Psoas muscle (tissue), 8 donors: ENCODE data around the gene NFIC. TPM values are rescaled to one million over a fixed set of nuclear protein-coding genes. Genes with fewer than 3 reads are reported as not detected.

Experiments
- ATAC-seq, 4 donors: fragments of 200-7000 bp; cut with Tn5 transposase; one replicate each; pipeline ENCODE4 v1.9.1; 2020; ENCODE audit warnings: moderate library complexity in 3 of 4, mild to moderate bottlenecking in 2 of 4
- DNase-seq, 2 donors: peaks; one replicate each; pipeline ENCODE4 v3.0.0-alpha.2; 2020
- H3K27ac ChIP-seq: fragments of 200-600 bp; one replicate; pipeline ENCODE4 v1.8.0; 2022
- H3K27me3 ChIP-seq, 3 donors: fragments of 200-600 bp in 1 of 3; one replicate each; pipeline versions ENCODE4 v1.6.1 to v1.8.0; 2013 to 2022; ENCODE audit warnings: low read length in 2 of 3, mild to moderate bottlenecking in 2 of 3, moderate library complexity in 1 of 3; ENCODE audit not compliant: insufficient read depth in 3 of 3
- H3K36me3 ChIP-seq, 2 donors: fragments of 200-600 bp in 1 of 2; one replicate each; pipeline versions ENCODE4 v1.6.1 to v1.8.0; 2013 to 2022; ENCODE audit warnings: low read depth in 1 of 2, mild to moderate bottlenecking in 1 of 2, moderate library complexity in 1 of 2; ENCODE audit not compliant: insufficient read depth in 1 of 2
- H3K4me1 ChIP-seq: fragments of 200-600 bp; one replicate; pipeline ENCODE4 v1.8.0; 2022
- H3K4me3 ChIP-seq: fragments of 200-600 bp; one replicate; pipeline ENCODE4 v1.8.0; 2022; ENCODE audit warnings: mild to moderate bottlenecking
- H3K9me3 ChIP-seq: fragments of 200-600 bp; one replicate; pipeline ENCODE4 v1.8.0; 2022
- CTCF ChIP-seq: fragments of 200-600 bp; IDR thresholded peaks from one replicate; pipeline ENCODE4 v1.8.0; 2022; ENCODE audit warnings: antibody characterized with exemption
- WGBS, 3 donors: extraction: QIAGEN DNeasy Blood & Tissue Kit; methylation state at CpG; one replicate each; pipeline versions ENCODE4 v1.1.6 to v1.1.7; 2013; 5-methylcytosine and 5-hydroxymethylcytosine counted together
- intact Hi-C, 2 donors: fragments of 100-400 bp; cut with DNase I; formaldehyde crosslinking; loops; one replicate each; pipeline versions ENCODE4 v1.11.0 to v1.14.2; 2022
- polyA plus RNA-seq, 3 donors: library from polyadenylated mRNA; stranded (reverse); fragments of 200-250 nt; gene quantifications; one replicate each; pipeline ENCODE4 v1.2.3, GENCODE V29; 2013
- total RNA-seq, 4 donors: library from RNA; stranded (reverse); fragmentation: NEBNext Ultra II Directional in 2 of 4; extraction: Animal tissue kit (Norgen Biotek cat#: 25700) in 2 of 4; gene quantifications; one replicate each; pipeline versions ENCODE4 v1.2.1 to v1.2.4, GENCODE V29; 2021 to 2023
- donor health status: healthy with polysubstance abuse.
- donor health status: DM: no; HTN: no; CAD: no; lungs with moderate emphysema.
- donor health status: Bipolar disorder and iron deficiency.
- donor health status: healthy.
- donor health status: DM: yes; HTN: yes; CAD: no.
- donor health status: DM: no; HTN: no; CAD: no.
- donor health status: DM: no; HTN: no; CAD: no.
- donor health status: DM: yes; HTN: yes; CAD: no.

Gene NFIC
- total and polyA plus RNA-seq, 7 donors = 100.0 to 439 (median 270) TPM

DNA sequence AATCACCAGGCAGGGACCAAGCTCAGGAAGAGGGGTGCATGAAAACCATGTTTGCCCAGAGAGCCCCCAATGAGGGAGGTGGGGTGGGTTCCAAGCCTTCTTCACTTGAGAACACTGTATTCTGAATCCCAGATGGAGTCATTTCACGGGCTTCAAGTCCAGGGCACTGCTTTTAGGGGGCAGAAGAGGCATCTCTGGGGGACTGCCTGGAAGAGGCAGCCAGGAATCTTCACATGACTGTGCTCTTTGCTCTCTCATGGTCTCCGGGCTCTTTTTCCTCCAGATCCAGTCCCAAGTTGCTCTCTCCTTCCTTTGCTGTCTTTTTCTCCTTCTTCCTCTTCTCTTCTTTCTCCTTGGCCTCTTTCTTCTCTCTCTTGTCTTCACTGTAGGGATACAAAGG lies 108.2 kb downstream of the NFIC start:
- no peak overlapping the region for H3K27ac ChIP-seq
- 62 to 77% (median 68%) methylated on average over 2 of the region's 2 CpGs for WGBS, 3 donors
- H3K9me3 ChIP-seq = no peaks in the 10 kb centered on the region
- H3K36me3 ChIP-seq = no peaks in the 10 kb centered on the region
- H3K4me1 ChIP-seq = no peaks in the 10 kb centered on the region
- TF ChIP-seq CTCF = no peak
- DNase-seq = no peak
- no peak for ATAC-seq
- intact Hi-C loops = loop anchor here in 1 of 2 donors (5.0 kb wide), 1 partner anchor 167 kb away; no protein-coding TSS in a partner anchor
- no peak overlapping the region for H3K4me3 ChIP-seq
- peaks cover 0 to 4% (median 2%) of the 10 kb centered on the region in 3 donors for H3K27me3 ChIP-seq

- 74 to 83% (median 81%) methylated on average over 4 of the region's 4 CpGs for WGBS, 3 donors
- intact Hi-C loops = no loop called here
- no peak for TF ChIP-seq CTCF
These were observed 109.1 kb downstream of the NFIC start for GRCh38 chr19:3475449-3475848.

DNA sequence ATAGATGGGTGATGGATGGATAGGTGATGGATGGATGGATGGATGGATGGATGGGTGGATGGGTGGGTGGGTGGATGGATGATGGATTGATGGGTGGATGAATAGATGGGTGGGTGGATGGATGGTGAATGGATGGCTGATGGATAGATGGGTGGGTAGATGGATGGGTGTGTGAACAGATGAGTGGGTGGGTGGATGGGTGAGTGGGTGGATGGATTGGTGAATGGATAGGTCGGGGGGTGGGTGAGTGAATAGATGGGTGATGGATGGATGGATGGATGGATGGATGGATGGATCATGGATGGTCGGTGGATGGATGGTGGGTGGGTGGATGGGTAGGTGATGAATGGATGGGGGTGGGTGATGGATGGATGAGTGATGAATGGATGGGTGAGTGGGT lies 110.4 kb downstream of the NFIC start:
- Histone ChIP-seq H3K27me3 (peaks cover 0 to 20% (median 8%) of the 10 kb centered on the region in 3 donors), H3K36me3 (no peaks in the 10 kb centered on the region), H3K27ac (no peak overlapping the region), H3K9me3 (no peaks in the 10 kb centered on the region), H3K4me1 (no peaks in the 10 kb centered on the region), H3K4me3 (no peak overlapping the region)
- DNase-seq (no peak), ATAC-seq (no peak)
- WGBS, 3 donors = 54 to 88% (median 78%) methylated on average over 2 of the region's 2 CpGs
- TF ChIP-seq CTCF = no peak
- intact Hi-C loops = no loop called here

More at GRCh38 chr19:3475449-3475848, 109.1 kb downstream of the NFIC start:
- ATAC-seq (no peak), DNase-seq (no peak)
- Histone ChIP-seq H3K27ac (no peak overlapping the region), H3K4me1 (no peaks in the 10 kb centered on the region), H3K4me3 (no peak overlapping the region), H3K9me3 (no peaks in the 10 kb centered on the region), H3K36me3 (no peaks in the 10 kb centered on the region), H3K27me3 (peaks cover 0 to 6% (median 4%) of the 10 kb centered on the region in 3 donors)

DNA sequence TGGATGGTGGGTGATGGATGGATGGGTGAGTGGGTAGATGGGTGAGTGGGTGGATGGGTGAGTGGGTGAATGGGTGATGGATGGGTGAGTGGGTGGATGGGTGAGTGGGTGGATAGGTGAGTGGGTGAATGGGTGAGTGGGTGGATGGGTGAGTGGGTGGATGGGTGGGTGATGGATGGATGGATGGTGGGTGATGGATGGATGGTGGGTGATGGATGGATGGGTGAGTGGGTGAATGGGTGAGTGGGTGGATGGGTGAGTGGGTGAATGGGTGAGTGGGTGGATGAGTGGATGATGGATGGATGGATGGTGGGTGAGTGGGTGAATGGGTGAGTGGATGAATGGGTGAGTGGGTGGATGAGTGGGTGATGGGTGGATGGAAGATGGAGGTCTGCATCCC lies 111.1 kb downstream of the NFIC start:
- no peaks in the 10 kb centered on the region for H3K36me3 ChIP-seq
- no peak for ATAC-seq
- no peaks in the 10 kb centered on the region for H3K9me3 ChIP-seq
- no peaks in the 10 kb centered on the region for H3K4me1 ChIP-seq
- peaks cover 0 to 27% (median 11%) of the 10 kb centered on the region in 3 donors for H3K27me3 ChIP-seq
- intact Hi-C loops = no loop called here
- TF ChIP-seq CTCF = no peak
- H3K4me3 ChIP-seq = no peak overlapping the region
- no peak for DNase-seq
- H3K27ac ChIP-seq = no peak overlapping the region

- Histone ChIP-seq H3K27ac (no peak overlapping the region), H3K36me3 (no peaks in the 10 kb centered on the region), H3K9me3 (no peaks in the 10 kb centered on the region), H3K27me3 (peaks cover 0 to 31% (median 14%) of the 10 kb centered on the region in 3 donors), H3K4me3 (no peak overlapping the region), H3K4me1 (no peaks in the 10 kb centered on the region)
- 65 to 85% (median 82%) methylated on average over 2 of the region's 2 CpGs for WGBS, 3 donors
- DNase-seq = no peak
- no peak for ATAC-seq
- TF ChIP-seq CTCF = no peak
- intact Hi-C loops = no loop called here
These were observed 111.6 kb downstream of the NFIC start for GRCh38 chr19:3477951-3478350.
